Measurements from ENCODE around the gene SEPTIN12.

The SEPTIN12 gene

DNA sequence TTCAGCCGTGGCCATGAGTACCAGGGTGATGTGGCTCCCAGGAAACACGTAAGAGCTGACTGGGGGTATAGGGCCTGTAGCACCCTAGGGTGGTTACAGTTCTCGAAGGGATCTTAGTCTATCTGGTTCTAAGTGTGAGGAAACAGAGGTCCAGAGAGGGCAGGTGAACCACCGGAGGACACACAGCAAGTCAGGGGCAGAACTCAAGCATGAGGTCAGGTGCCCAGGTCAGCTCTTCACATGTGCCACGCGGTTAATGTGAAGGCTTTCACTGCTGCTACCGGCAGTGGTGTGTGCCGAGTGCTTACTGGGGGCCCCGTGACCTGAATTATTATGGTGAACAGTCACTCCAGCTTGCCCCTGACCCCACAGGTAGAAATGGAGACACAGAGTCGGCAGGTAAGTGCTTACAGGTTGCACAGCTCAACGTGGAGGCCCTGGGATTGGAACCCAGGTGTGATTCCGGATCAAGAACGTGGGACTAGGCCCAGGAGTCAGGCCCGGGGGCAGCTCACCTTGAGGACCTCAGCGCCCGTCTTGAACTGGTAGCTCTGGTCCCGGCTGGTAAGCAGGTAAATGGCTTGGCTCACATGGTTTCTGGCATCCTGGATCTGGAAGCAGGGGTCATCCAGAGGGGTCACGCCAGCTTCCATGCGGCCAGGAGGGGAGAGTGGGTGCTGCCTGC is 11.2 kb upstream of the SEPTIN12 start:
- no peaks in the 10 kb centered on the region for H3K36me3 ChIP-seq (replicated peaks; ENCODE audit: insufficient read depth, low read length)
- no peaks in the 10 kb centered on the region for H3K79me2 ChIP-seq (ENCODE audit: low read length)
- H3K9ac ChIP-seq (ENCODE audit: low read length): no peak overlapping the region
- H3K4me3 ChIP-seq (ENCODE audit: low read length): no peak overlapping the region
- no peak overlapping the region for H2AFZ ChIP-seq (ENCODE audit: low read length)
- H3K9me3 ChIP-seq (replicated peaks; ENCODE audit: insufficient read depth, low read length): no peaks in the 10 kb centered on the region
- H4K20me1 ChIP-seq (ENCODE audit: insufficient read depth, low read length): no peaks in the 10 kb centered on the region
- DNase-seq: no peak
- H3K4me2 ChIP-seq (ENCODE audit: low read depth, low read length): no peak overlapping the region
- no peaks in the 10 kb centered on the region for H3K27me3 ChIP-seq (replicated peaks; ENCODE audit: insufficient read depth, low read length)
- no peaks in the 10 kb centered on the region for H3K9me2 ChIP-seq (replicated peaks; ENCODE audit: insufficient read depth, low read length)
- H3K27ac ChIP-seq (ENCODE audit: low read length): no peak overlapping the region
- no peak for TF ChIP-seq EZH2phosphoT487 (IDR thresholded peaks at IDR 0.05; ENCODE audit: low read length)
- TF ChIP-seq EZH2 (optimal IDR thresholded peaks at IDR 0.05; ENCODE audit: low read depth, low read length): no peak
- TF ChIP-seq, protein P1, sequence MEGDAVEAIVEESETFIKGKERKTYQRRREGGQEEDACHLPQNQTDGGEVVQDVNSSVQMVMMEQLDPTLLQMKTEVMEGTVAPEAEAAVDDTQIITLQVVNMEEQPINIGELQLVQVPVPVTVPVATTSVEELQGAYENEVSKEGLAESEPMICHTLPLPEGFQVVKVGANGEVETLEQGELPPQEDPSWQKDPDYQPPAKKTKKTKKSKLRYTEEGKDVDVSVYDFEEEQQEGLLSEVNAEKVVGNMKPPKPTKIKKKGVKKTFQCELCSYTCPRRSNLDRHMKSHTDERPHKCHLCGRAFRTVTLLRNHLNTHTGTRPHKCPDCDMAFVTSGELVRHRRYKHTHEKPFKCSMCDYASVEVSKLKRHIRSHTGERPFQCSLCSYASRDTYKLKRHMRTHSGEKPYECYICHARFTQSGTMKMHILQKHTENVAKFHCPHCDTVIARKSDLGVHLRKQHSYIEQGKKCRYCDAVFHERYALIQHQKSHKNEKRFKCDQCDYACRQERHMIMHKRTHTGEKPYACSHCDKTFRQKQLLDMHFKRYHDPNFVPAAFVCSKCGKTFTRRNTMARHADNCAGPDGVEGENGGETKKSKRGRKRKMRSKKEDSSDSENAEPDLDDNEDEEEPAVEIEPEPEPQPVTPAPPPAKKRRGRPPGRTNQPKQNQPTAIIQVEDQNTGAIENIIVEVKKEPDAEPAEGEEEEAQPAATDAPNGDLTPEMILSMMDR (IDR thresholded peaks at IDR 0.05; ENCODE audit: low read length): no peak
- 0 out of 2 replicates have a peak, but pooled peaks cover 3% of the 10 kb centered on the region for H3K4me1 ChIP-seq (ENCODE audit: low read length)
- H3F3A ChIP-seq (ENCODE audit: insufficient read depth, low read length): peaks cover 18% of the 10 kb centered on the region

DNA sequence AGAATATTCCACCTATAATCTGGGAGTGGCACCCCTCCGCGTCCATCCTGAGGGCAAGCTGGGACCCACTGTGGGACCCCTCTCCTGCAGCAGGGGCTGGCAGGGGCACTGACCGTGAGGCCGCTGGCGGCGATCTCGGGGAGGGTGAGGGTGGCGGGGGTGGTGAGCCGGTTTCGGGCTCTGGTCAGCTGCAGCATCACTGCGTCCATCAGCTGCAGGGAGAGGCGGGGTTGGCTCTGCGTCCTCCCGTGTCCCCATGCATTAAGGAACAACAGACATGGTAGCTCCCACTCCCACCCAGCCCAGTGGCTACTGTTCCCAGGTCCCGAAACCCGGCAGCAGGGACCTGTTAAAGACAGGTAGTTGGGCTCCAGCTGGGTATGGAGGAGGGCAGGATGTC is 10.3 kb upstream of the SEPTIN12 start:
- no peak for DNase-seq
- no peak overlapping the region for H3K4me2 ChIP-seq (ENCODE audit: low read depth, low read length)
- H3K4me1 ChIP-seq (ENCODE audit: low read length): 0 out of 2 replicates have a peak, but pooled peaks cover 3% of the 10 kb centered on the region

DNA sequence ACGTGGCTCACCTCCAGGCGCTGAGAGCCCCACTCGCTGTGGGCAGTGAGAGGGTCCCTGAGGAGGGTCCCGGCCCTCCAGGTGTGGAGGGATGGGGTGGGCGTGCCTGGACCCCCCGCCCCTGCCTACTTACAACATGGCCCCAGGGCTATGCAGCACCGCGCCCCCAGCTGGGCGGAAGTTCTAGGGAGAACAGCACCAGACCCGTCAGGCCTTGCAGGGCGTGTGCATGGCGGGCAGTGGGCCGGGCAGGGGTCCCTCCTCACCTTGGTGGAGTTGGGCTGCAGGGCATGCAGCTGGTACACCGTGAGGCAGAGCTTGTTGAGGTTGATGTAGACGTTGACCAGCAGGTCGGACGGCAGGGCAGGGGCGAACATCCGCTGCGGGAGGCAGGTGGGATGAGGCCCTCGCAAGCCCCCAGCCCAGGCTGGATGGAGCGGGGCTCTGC is 9.7 kb upstream of the SEPTIN12 start:
- no peak overlapping the region for H2AFZ ChIP-seq (ENCODE audit: low read length)
- H3K36me3 ChIP-seq (replicated peaks; ENCODE audit: insufficient read depth, low read length): no peaks in the 10 kb centered on the region
- H3K27me3 ChIP-seq (replicated peaks; ENCODE audit: insufficient read depth, low read length): no peaks in the 10 kb centered on the region
- H3K79me2 ChIP-seq (ENCODE audit: low read length): no peaks in the 10 kb centered on the region
- H3K4me3 ChIP-seq (ENCODE audit: low read length): no peak overlapping the region
- H3F3A ChIP-seq (ENCODE audit: insufficient read depth, low read length): peaks cover 8% of the 10 kb centered on the region
- H3K9me3 ChIP-seq (replicated peaks; ENCODE audit: insufficient read depth, low read length): no peaks in the 10 kb centered on the region
- DNase-seq: no peak
- H3K4me1 ChIP-seq (ENCODE audit: low read length): 0 out of 2 replicates have a peak, but pooled peaks cover 3% of the 10 kb centered on the region
- no peak overlapping the region for H3K4me2 ChIP-seq (ENCODE audit: low read depth, low read length)
- TF ChIP-seq EZH2 (optimal IDR thresholded peaks at IDR 0.05; ENCODE audit: low read depth, low read length): no peak
- no peak for TF ChIP-seq EZH2phosphoT487 (IDR thresholded peaks at IDR 0.05; ENCODE audit: low read length)
- TF ChIP-seq, protein P1 (IDR thresholded peaks at IDR 0.05; ENCODE audit: low read length): no peak
- H4K20me1 ChIP-seq (ENCODE audit: insufficient read depth, low read length): no peaks in the 10 kb centered on the region
- H3K27ac ChIP-seq (ENCODE audit: low read length): no peak overlapping the region
- H3K9me2 ChIP-seq (replicated peaks; ENCODE audit: insufficient read depth, low read length): no peaks in the 10 kb centered on the region
- no peak overlapping the region for H3K9ac ChIP-seq (ENCODE audit: low read length)

More for the DNA sequence above, 10.3 kb upstream of the SEPTIN12 start:
- no peak overlapping the region for H3K4me3 ChIP-seq (ENCODE audit: low read length)
- H3K79me2 ChIP-seq (ENCODE audit: low read length): no peaks in the 10 kb centered on the region
- H2AFZ ChIP-seq (ENCODE audit: low read length): no peak overlapping the region
- H3K36me3 ChIP-seq (replicated peaks; ENCODE audit: insufficient read depth, low read length): no peaks in the 10 kb centered on the region
- H4K20me1 ChIP-seq (ENCODE audit: insufficient read depth, low read length): no peaks in the 10 kb centered on the region
- H3K9ac ChIP-seq (ENCODE audit: low read length): no peak overlapping the region
- TF ChIP-seq, protein P1 (IDR thresholded peaks at IDR 0.05; ENCODE audit: low read length): no peak
- TF ChIP-seq EZH2phosphoT487 (IDR thresholded peaks at IDR 0.05; ENCODE audit: low read length): no peak
- no peak for TF ChIP-seq EZH2 (optimal IDR thresholded peaks at IDR 0.05; ENCODE audit: low read depth, low read length)
- H3K27me3 ChIP-seq (replicated peaks; ENCODE audit: insufficient read depth, low read length): no peaks in the 10 kb centered on the region
- no peaks in the 10 kb centered on the region for H3K9me2 ChIP-seq (replicated peaks; ENCODE audit: insufficient read depth, low read length)
- peaks cover 14% of the 10 kb centered on the region for H3F3A ChIP-seq (ENCODE audit: insufficient read depth, low read length)
- no peaks in the 10 kb centered on the region for H3K9me3 ChIP-seq (replicated peaks; ENCODE audit: insufficient read depth, low read length)
- H3K27ac ChIP-seq (ENCODE audit: low read length): no peak overlapping the region

Data from MM.1S (cell line).